SH-SY5Y (cell line): Measurements from ENCODE around the gene KLHL36.

Experiments used
- GATA2 ChIP-seq: IDR thresholded peaks from 2 replicates; pipeline ENCODE4 v1.6.1; 2011; ENCODE audit warnings: mild to moderate bottlenecking, low read depth, low read length
- GATA3 ChIP-seq: IDR thresholded peaks from 2 replicates; pipeline ENCODE4 v1.6.1; 2011; ENCODE audit warnings: low read depth, mild to moderate bottlenecking, low read length, moderate library complexity

DNA sequence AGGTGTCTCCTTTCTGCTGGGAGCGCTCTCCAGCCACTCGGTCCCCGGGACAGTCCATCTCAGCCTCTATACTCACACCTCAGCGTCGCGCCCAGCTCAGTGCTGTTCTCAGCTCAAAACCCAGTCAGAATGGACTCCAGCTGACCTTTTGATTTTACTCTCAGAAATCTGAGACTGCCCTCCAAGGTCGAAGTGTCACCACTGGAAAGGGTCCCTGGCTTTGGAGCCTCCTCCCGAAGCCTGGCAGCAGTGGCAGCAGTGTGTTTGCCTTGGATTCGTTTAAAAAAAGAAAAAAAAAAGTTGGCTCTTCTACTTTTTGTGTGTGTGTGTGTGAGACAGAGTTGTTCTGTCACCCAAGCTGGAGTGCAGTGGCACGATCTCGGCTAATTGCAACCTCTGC, 10.4 kb downstream of the KLHL36 start:
- TF ChIP-seq GATA2 = no peak
- TF ChIP-seq GATA3 = no peak
